Upper lobe of right lung (tissue), 1 donor: ENCODE data around the gene GPR15LG. TPM values are rescaled to one million over a fixed set of nuclear protein-coding genes. Genes with fewer than 3 reads are reported as not detected.

ENCODE experiments used
- ATAC-seq: fragments of 200-7000 bp; cut with Tn5 transposase; one replicate; pipeline ENCODE4 v1.9.1; 2020; ENCODE audit warnings: mild to moderate bottlenecking, moderate library complexity
- DNase-seq: peaks from one replicate; pipeline ENCODE4 v3.0.0-alpha.2; 2020
- H3K27ac ChIP-seq: fragments of 200-600 bp; one replicate; pipeline ENCODE4 v1.8.0; 2022
- H3K27me3 ChIP-seq: fragments of 200-600 bp; one replicate; pipeline ENCODE4 v1.8.0; 2022; ENCODE audit warnings: mild to moderate bottlenecking
- H3K36me3 ChIP-seq: fragments of 200-600 bp; one replicate; pipeline ENCODE4 v1.8.0; 2022
- H3K4me1 ChIP-seq: fragments of 200-600 bp; one replicate; pipeline ENCODE4 v1.8.0; 2022
- H3K4me3 ChIP-seq: fragments of 200-600 bp; one replicate; pipeline ENCODE4 v1.8.0; 2022; ENCODE audit warnings: mild to moderate bottlenecking
- H3K9me3 ChIP-seq: fragments of 200-600 bp; one replicate; pipeline ENCODE4 v1.8.0; 2022
- CTCF ChIP-seq: fragments of 200-600 bp; IDR thresholded peaks from one replicate; pipeline ENCODE4 v1.8.0; 2022; ENCODE audit warnings: antibody characterized with exemption
- intact Hi-C: fragments of 100-400 bp; cut with DNase I; formaldehyde crosslinking; loops from one replicate; pipeline ENCODE4 v1.11.0; 2022
- total RNA-seq: library from RNA; stranded (reverse); fragmentation: NEBNext Ultra II Directional; extraction: Animal tissue kit (Norgen Biotek cat#: 25700); gene quantifications from one replicate; pipeline ENCODE4 v1.2.1, GENCODE V29; 2021
- donor health status: DM: no; HTN: yes; CAD: no; lungs with severe emphysema.

GPR15LG gene
- total RNA-seq, 1 donor from 2014 or later = not detected

- H3K36me3 ChIP-seq = no peaks in the 10 kb centered on the region
- H3K4me3 ChIP-seq = peak overlapping the region; percentile 45
- peaks cover 5% of the 10 kb centered on the region for H3K4me1 ChIP-seq
- H3K9me3 ChIP-seq = no peaks in the 10 kb centered on the region
- intact Hi-C loops = no loop called here
- ATAC-seq (no peak), DNase-seq (peak; percentile 52)
- TF ChIP-seq CTCF = no peak
- peaks cover 44% of the 10 kb centered on the region for H3K27me3 ChIP-seq
- H3K27ac ChIP-seq = no peak overlapping the region
Observed at GRCh38 chr10:84193846-84194423, 20.3 kb downstream of the GPR15LG start.

- peak; percentile 51 for ATAC-seq
Observed at GRCh38 chr10:84194424-84195043, 20.9 kb downstream of the GPR15LG start, which contains the start of gene CDHR1. CDHR1 (plus strand) TSS chr10:84194537; CDS start chr10:84194761, 224 bp downstream.

GRCh38 chr10:84195044-84195830, 21.6 kb downstream of the GPR15LG start:
- Histone ChIP-seq H3K4me1 (peaks cover 5% of the 10 kb centered on the region), H3K9me3 (no peaks in the 10 kb centered on the region), H3K27ac (no peak overlapping the region), H3K27me3 (peaks cover 44% of the 10 kb centered on the region), H3K4me3 (no peak overlapping the region), H3K36me3 (no peaks in the 10 kb centered on the region)
- DNase-seq (peak; percentile 51), ATAC-seq (no peak)
- intact Hi-C loops = no loop called here
- TF ChIP-seq CTCF = no peak

More at GRCh38 chr10:84194424-84195043, 20.9 kb downstream of the GPR15LG start, which contains the start of gene CDHR1:
- H3K27ac ChIP-seq = no peak within 1 kb of the TSS
- TF ChIP-seq CTCF = no peak
- peak within 1 kb of the TSS; percentile 45 for H3K4me3 ChIP-seq
- H3K9me3 ChIP-seq = no peaks in the 10 kb centered on the region
- peak; percentile 70 for DNase-seq
- peaks cover 5% of the 10 kb centered on the region for H3K4me1 ChIP-seq
- H3K36me3 ChIP-seq = no peaks in the 10 kb centered on the region
- intact Hi-C loops = no loop called here
- H3K27me3 ChIP-seq = peaks cover 44% of the 10 kb centered on the region

- no peak for ATAC-seq
- Histone ChIP-seq H3K9me3 (no peaks in the 10 kb centered on the region), H3K36me3 (no peaks in the 10 kb centered on the region), H3K4me3 (no peak overlapping the region), H3K4me1 (peaks cover 5% of the 10 kb centered on the region), H3K27ac (no peak overlapping the region), H3K27me3 (peaks cover 40% of the 10 kb centered on the region)
- no peak for DNase-seq
- intact Hi-C loops = no loop called here
- no peak for TF ChIP-seq CTCF
Observed at GRCh38 chr10:84196083-84196482, 22.5 kb downstream of the GPR15LG start.

GRCh38 chr10:84196941-84197340, 23.3 kb downstream of the GPR15LG start:
- peak; percentile 50 for DNase-seq
- Histone ChIP-seq H3K27me3 (peaks cover 40% of the 10 kb centered on the region), H3K4me1 (peaks cover 5% of the 10 kb centered on the region), H3K36me3 (no peaks in the 10 kb centered on the region), H3K9me3 (no peaks in the 10 kb centered on the region), H3K27ac (no peak overlapping the region), H3K4me3 (no peak overlapping the region)
- intact Hi-C loops = no loop called here
- ATAC-seq = no peak
- TF ChIP-seq CTCF = no peak
